NCI-H128 (cell line): ENCODE data around the gene COL17A1.

Source experiments
- DNase-seq: peaks from one replicate; lab custom pipeline; 2025; ENCODE audit not compliant: unreplicated experiment; lab: John Stamatoyannopoulos, UW

The COL17A1 gene

GRCh38 chr10:104098358-104098925, 12.8 kb upstream of the COL17A1 start:
- no peak for DNase-seq

GRCh38 chr10:104096692-104097091, 11.0 kb upstream of the COL17A1 start:
- no peak for DNase-seq

- DNase-seq: no peak
These were observed 7.1 kb upstream of the COL17A1 start for GRCh38 chr10:104092749-104093148.

GRCh38 chr10:104090611-104091010, 4.9 kb upstream of the COL17A1 start:
- DNase-seq: no peak

- DNase-seq: no peak
These were observed 3.9 kb upstream of the COL17A1 start for GRCh38 chr10:104089621-104090020.

- no peak for DNase-seq
These were observed 2.6 kb upstream of the COL17A1 start for GRCh38 chr10:104088239-104088638.

GRCh38 chr10:104084482-104085142, 1.1 kb downstream of the COL17A1 start:
- DNase-seq: no peak

- no peak for DNase-seq
These were observed 3.7 kb downstream of the COL17A1 start for GRCh38 chr10:104081998-104082397.

GRCh38 chr10:104080762-104081161, 4.9 kb downstream of the COL17A1 start:
- DNase-seq: peak; percentile 51

- no peak for DNase-seq
These were observed 8.0 kb downstream of the COL17A1 start for GRCh38 chr10:104077663-104078151.

- no peak for DNase-seq
These were observed 8.4 kb downstream of the COL17A1 start for GRCh38 chr10:104077247-104077646.

- DNase-seq: peak; percentile 74
These were observed 8.9 kb downstream of the COL17A1 start for GRCh38 chr10:104076743-104077160.

- DNase-seq: no peak
These were observed 11.2 kb downstream of the COL17A1 start for GRCh38 chr10:104074505-104074904.

- DNase-seq: no peak
These were observed 12.9 kb downstream of the COL17A1 start for GRCh38 chr10:104072786-104073185.

GRCh38 chr10:104069613-104070012, 16.1 kb downstream of the COL17A1 start:
- DNase-seq: no peak

- no peak for DNase-seq
These were observed 18.2 kb downstream of the COL17A1 start for GRCh38 chr10:104067525-104067924.

- no peak for DNase-seq
These were observed 18.7 kb downstream of the COL17A1 start for GRCh38 chr10:104066945-104067344.

- no peak for DNase-seq
These were observed 19.9 kb downstream of the COL17A1 start for GRCh38 chr10:104065748-104066147.

GRCh38 chr10:104061196-104061595, 24.5 kb downstream of the COL17A1 start:
- DNase-seq: no peak

GRCh38 chr10:104059364-104059763, 26.3 kb downstream of the COL17A1 start:
- no peak for DNase-seq

- no peak for DNase-seq
These were observed 28.0 kb downstream of the COL17A1 start for GRCh38 chr10:104057717-104058116.

- DNase-seq: no peak
These were observed 28.9 kb downstream of the COL17A1 start for GRCh38 chr10:104056619-104057273.
